ENCODE measurements around the gene SNX5.

Gene SNX5

GRCh38 chr20:17911927-17912326 lies 56.7 kb downstream of the SNX5 start:
- DNase-seq = no peak

- DNase-seq = no peak
These were observed 57.7 kb downstream of the SNX5 start for GRCh38 chr20:17910828-17911294.

- DNase-seq = no peak
These were observed 58.7 kb downstream of the SNX5 start for GRCh38 chr20:17909869-17910321.

- no peak for DNase-seq
These were observed 63.0 kb downstream of the SNX5 start for GRCh38 chr20:17905544-17905943.

GRCh38 chr20:17904027-17904426 lies 64.6 kb downstream of the SNX5 start:
- DNase-seq = no peak

- DNase-seq = no peak
These were observed 66.0 kb downstream of the SNX5 start for GRCh38 chr20:17902531-17903083.

DNA sequence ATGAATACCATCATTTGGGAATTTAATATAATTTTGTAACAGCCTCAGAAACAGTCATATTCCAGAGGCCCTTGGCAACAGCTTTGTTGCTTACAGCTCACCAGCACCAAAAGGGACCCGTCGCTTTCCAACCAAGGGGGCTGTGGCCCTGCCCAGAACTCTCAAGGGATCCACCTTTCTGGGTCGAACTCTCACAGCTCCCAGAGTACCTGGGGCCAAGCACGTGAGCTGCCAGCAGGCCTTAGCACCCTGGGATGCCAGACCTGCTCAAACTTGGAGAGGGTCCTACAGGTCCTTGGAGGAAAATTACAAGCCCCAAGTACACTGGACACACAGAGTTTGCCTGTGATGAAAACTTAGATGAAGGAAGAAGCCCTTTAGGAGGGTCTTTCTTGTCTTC lies 66.6 kb downstream of the SNX5 start:
- DNase-seq = no peak

- DNase-seq = peak in 3 of 4 experiments; percentile 5 to 32 (median 31)
These were observed 70.0 kb downstream of the SNX5 start for GRCh38 chr20:17898548-17898994.

- no peak for DNase-seq
These were observed 70.9 kb downstream of the SNX5 start for GRCh38 chr20:17897566-17898307.

- no peak for DNase-seq
These were observed 71.7 kb downstream of the SNX5 start for GRCh38 chr20:17896771-17897369.

GRCh38 chr20:17896193-17896723 lies 72.3 kb downstream of the SNX5 start:
- no peak for DNase-seq

DNA sequence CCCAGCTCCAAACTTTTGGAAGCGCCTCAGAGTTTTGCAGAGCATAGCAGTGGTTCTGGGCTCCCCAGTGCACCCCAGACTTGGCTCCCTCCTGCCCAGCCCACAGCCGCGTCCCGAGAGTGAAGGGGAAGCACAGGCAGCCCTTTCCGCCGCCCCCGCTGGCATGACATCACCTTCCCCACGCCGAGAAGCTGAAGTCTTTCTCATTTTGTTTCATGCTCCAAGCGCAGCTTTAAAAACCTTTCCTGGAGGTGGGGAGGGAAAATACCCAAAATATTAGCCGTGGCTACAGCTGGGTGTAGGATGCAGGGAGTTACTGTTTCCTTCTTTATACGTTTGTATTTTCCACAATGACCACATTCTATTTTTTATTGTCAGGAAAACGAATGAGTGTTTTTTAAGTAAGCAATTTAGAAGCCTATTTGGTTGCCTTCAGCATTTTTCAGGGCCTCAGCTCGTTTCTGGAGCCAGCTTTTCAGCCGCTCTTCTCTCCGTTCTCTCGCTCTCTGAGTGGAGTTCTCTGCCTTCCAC lies 72.9 kb downstream of the SNX5 start:
- DNase-seq = peak in 1 of 4 experiments; percentile 5

DNA sequence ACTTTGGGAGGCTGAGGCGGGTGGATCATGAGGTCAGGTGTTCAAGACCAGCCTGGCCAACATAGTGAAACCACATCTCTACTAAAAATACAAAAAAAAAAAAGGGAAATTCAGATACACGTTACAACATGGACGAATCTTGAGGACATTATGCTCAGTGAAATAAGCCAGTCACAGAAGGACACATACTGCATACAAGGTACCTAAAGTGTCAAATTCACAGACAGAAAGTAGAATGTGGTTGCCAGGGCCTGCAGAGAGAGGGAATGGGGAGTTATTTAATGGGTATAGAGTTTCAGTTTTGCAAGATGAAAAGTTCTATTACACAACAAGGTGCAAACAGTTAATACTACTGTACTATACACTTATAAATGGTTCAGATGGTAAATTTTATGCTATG lies 75.1 kb downstream of the SNX5 start:
- DNase-seq = no peak

DNA sequence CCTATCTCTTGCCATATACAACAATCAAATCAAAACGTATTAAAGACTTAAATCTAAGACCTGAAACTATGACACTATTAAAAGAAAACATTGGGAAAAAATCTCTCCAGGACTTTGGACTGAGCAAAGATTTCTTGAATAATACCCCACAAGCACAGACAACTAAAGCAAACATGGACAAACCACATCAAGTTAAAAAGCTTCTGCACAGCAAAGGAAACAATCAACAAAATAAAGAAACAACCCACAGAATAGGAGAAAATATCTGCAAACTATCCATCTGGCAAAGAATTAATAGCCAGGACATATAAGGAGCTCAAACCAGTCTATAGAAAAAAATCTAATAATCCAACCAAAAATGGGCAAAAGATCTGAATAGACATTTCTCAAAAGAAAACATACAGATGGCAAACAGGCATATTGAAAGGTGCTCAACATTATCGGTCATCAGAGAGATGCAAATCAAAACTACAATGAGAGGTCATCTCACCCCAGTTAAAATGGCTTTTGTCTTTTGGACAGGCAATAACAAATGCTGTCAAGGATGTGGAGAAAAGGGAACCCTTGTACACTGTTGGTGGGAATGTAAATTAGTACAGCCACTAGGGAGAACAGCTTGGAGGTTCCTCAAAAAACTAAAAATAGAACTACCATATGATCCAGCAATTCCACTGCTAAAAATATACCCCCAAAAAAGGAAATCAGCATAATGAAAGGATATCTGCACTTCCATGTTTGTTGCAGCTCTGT lies 76.2 kb downstream of the SNX5 start:
- DNase-seq = no peak

Measured in activated naive CD4-positive, alpha-beta T cell (primary cell).